VCaP (cell line): Measurements from ENCODE around the gene CFAP300.
A peak's percentile ranks its signal among the peaks of the same experiment; 100 is the strongest.

ENCODE experiments used
- H3K27ac ChIP-seq: fragments of 450-650 bp; 2 replicates; pipeline ENCODE4 v1.5.1; 2017
- CTCF ChIP-seq: fragments of 450-650 bp; conservative IDR thresholded peaks from 2 replicates; pipeline ENCODE4 v1.5.1; 2017; ENCODE audit warnings: mild to moderate bottlenecking, moderate library complexity

The CFAP300 gene

GRCh38 chr11:102047305-102047924, at the start of gene CFAP300:
CFAP300 (plus strand) TSS chr11:102047437; CDS start chr11:102047471, 34 bp downstream.
- H3K27ac ChIP-seq = peak within 1 kb of the TSS; percentile 52
- TF ChIP-seq CTCF = no peak

- TF ChIP-seq CTCF = no peak
- H3K27ac ChIP-seq = no peak overlapping the region
These were observed 45.4 kb upstream of the CFAP300 start for GRCh38 chr11:102001657-102002338.

DNA sequence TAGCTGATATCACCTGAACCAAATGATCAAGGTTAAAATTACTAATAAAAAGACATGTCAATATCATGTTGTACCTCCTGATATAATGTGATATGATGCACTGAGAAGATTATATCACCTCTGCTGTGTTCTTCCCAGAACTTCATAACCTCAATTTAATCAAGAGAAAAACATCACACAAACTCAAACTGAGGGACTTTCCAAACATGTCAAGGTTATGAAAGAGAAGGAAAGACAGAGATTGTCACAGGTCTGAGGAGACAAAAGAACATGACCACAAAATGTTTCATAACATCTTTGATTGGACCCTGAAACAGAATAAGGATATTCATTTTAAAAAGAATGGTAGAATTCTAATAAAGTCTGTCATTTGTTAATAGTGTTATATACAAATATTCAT, 43.0 kb upstream of the CFAP300 start:
- peak overlapping the region; percentile 74 for H3K27ac ChIP-seq
- TF ChIP-seq CTCF = no peak

GRCh38 chr11:102005306-102005705, 41.9 kb upstream of the CFAP300 start:
- TF ChIP-seq CTCF = no peak
- H3K27ac ChIP-seq = peak overlapping the region; percentile 74

GRCh38 chr11:102006835-102007566, 40.2 kb upstream of the CFAP300 start:
- peak overlapping the region; percentile 74 for H3K27ac ChIP-seq
- no peak for TF ChIP-seq CTCF

GRCh38 chr11:102007567-102008437, 39.4 kb upstream of the CFAP300 start:
- peak; percentile 72 for TF ChIP-seq CTCF
- peak overlapping the region; percentile 74 for H3K27ac ChIP-seq
